Ascending aorta (tissue), 2 donors: ENCODE results near the gene ARRB1. TPM values are rescaled to one million over a fixed set of nuclear protein-coding genes. Genes with fewer than 3 reads are reported as not detected.
A peak's percentile ranks its signal among the peaks of the same experiment; 100 is the strongest.
"Not testable (repeated sequence)": the region's sequence is repeated elsewhere in the genome, so short reads cannot be mapped to it uniquely, and the experiment has no call there.

Experiments
- DNase-seq, 2 donors: peaks; one replicate each; pipeline ENCODE4 v3.0.0-alpha.2; 2019; ENCODE audit warnings: low spot score in 2 of 2
- H3K27ac ChIP-seq, 2 donors: fragments of 200-600 bp; sonication (generic); one replicate each; pipeline ENCODE4 v1.5.1; 2016 to 2017; ENCODE audit warnings: mild to moderate bottlenecking in 1 of 2
- H3K27me3 ChIP-seq: fragments of 200-600 bp; sonication (generic); one replicate; pipeline ENCODE4 v1.5.1; 2017
- H3K36me3 ChIP-seq, 2 donors: fragments of 200-600 bp; sonication (generic); one replicate each; pipeline ENCODE4 v1.5.1; 2016
- H3K4me1 ChIP-seq, 2 donors: fragments of 200-600 bp; sonication (generic); one replicate each; pipeline ENCODE4 v1.5.1; 2016 to 2017; ENCODE audit warnings: mild to moderate bottlenecking in 1 of 2
- H3K4me3 ChIP-seq, 2 donors: fragments of 200-600 bp; sonication (generic); one replicate each; pipeline ENCODE4 v1.5.1; 2016 to 2017; ENCODE audit warnings: mild to moderate bottlenecking in 1 of 2
- H3K9me3 ChIP-seq, 2 donors: fragments of 200-600 bp; sonication (generic); one replicate each; pipeline ENCODE4 v1.5.1; 2016
- intact Hi-C: fragments of 100-400 bp; cut with DNase I; formaldehyde crosslinking; loops from one replicate; pipeline ENCODE4 v1.15.1; 2023
- total RNA-seq: library from RNA; depleted of rRNA; stranded (reverse); fragments of >200 nt; gene quantifications from one replicate; pipeline ENCODE4 v1.1.0, GENCODE V29; 2016
- TF ChIP-seq, protein P1 (sequence below), 3 experiments: fragments of 200-600 bp in 2 of 3; fragments of 450-650 bp in 1 of 3; sonication (generic) in 2 of 3; IDR thresholded peaks; one replicate each; pipeline ENCODE4 v1.5.1; 2016 to 2019; ENCODE audit warnings: antibody characterized with exemption in 3 of 3, mild to moderate bottlenecking in 1 of 3, moderate library complexity in 1 of 3

The ARRB1 gene
- total RNA-seq, 1 donor from 2014 or later: 78.2 TPM

DNA sequence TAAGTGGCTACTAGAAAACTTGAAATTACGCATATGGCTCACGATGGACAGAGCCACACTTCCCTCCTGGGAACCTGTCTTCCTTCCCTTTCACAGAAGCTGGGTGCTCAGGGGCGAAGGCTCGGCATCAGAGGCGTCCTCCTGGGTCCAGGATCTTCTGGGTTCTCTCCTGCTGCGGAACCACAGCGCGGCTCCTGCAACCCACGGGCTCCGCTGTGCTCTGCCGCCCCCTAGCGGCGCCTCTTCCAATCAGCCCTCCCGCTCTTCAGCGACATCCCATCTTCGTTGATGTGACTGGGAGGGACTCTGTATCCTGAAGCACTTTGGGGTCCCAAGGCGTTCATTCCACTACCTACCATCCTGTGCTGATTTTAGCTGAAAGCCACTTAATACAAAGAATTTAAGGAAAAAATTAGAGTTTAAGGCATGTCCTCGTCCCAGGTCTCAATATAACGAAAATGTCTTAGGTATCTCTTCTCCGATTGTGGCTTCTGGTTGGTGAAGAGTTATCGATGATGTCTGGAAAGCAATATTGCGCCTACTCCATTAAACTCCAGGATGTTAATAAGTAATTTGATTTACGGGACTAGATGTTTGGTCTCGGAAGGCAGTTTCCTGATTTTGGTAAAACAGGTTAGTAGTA, 33.1 kb upstream of the ARRB1 start:
- TF ChIP-seq, protein P1, sequence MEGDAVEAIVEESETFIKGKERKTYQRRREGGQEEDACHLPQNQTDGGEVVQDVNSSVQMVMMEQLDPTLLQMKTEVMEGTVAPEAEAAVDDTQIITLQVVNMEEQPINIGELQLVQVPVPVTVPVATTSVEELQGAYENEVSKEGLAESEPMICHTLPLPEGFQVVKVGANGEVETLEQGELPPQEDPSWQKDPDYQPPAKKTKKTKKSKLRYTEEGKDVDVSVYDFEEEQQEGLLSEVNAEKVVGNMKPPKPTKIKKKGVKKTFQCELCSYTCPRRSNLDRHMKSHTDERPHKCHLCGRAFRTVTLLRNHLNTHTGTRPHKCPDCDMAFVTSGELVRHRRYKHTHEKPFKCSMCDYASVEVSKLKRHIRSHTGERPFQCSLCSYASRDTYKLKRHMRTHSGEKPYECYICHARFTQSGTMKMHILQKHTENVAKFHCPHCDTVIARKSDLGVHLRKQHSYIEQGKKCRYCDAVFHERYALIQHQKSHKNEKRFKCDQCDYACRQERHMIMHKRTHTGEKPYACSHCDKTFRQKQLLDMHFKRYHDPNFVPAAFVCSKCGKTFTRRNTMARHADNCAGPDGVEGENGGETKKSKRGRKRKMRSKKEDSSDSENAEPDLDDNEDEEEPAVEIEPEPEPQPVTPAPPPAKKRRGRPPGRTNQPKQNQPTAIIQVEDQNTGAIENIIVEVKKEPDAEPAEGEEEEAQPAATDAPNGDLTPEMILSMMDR (IDR thresholded peaks at IDR 0.05): peak; percentile 93 to 99 (median 97)
- Histone ChIP-seq H3K36me3 (no peaks in the 10 kb centered on the region), H3K27ac (no peak overlapping the region), H3K9me3 (no peaks in the 10 kb centered on the region), H3K27me3 (no peaks in the 10 kb centered on the region), H3K4me3 (no peak overlapping the region), H3K4me1 (no peaks in the 10 kb centered on the region)
- intact Hi-C loops: loop anchor here (1.0 kb wide), 2 partner anchors 56 to 104 kb away; no protein-coding TSS in a partner anchor
- peak in 1 of 2 donors; percentile 88 for DNase-seq

DNA sequence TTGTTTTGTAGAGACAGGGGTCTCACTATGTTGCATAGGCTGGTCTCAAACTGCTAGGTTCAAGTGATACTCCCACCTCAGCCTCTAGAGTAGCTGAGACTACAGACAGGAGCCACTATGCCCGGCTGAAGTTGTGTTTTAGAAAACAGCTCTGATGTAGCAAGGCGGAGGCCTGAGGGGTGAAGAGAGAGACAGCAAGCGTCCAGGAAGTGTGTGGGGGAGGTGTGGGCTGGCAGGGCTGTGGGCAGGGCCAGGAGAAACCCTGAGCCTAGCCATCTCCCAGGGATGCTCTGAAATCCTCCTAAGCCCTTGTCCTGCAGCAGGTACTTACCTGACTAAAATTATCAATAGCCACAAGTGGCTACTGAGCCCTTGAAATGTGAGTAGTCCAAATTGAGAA, 31.8 kb upstream of the ARRB1 start:
- Histone ChIP-seq H3K9me3 (no peaks in the 10 kb centered on the region), H3K27me3 (no peaks in the 10 kb centered on the region), H3K36me3 (no peaks in the 10 kb centered on the region), H3K4me1 (no peaks in the 10 kb centered on the region), H3K27ac (no peak overlapping the region), H3K4me3 (no peak overlapping the region)
- TF ChIP-seq, protein P1 (IDR thresholded peaks at IDR 0.05): no peak
- DNase-seq: no peak
- intact Hi-C loops: no loop called here

DNA sequence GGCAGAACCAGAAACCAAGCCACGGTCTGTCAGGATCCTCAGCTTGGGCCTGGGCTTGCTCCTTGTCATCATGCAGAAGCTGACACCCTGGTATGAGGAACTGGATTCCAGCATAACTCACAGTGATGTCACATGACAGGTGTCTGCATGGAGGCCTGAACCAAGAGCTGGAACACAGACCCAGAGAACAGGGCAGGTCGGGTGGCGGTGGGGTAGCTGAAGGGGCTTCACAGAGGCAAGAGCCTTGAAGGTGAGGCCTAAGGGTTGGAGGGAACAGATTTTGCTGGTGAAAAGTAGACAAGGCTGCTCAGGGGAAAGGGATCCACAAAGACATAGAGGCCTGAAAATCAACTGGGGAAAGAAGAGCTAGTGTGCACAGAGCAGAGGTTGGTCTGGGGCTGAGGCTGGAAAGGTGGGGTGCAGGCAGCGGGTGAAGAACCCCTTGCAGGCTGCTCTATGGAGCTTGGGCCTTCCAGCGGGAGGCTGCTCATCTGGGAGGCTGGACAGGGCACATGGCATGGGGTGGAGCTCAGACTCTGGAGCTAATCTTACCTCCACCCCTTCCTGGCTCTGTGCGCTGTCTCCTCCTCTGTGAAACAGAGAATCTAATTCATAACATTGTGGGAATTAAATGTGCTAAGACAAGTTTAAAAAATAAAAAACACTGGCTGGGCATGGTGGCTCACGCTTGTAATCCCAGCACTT, 29.4 kb upstream of the ARRB1 start:
- Histone ChIP-seq H3K27ac (no peak overlapping the region), H3K4me3 (no peak overlapping the region), H3K9me3 (no peaks in the 10 kb centered on the region), H3K27me3 (no peaks in the 10 kb centered on the region), H3K4me1 (no peaks in the 10 kb centered on the region), H3K36me3 (no peaks in the 10 kb centered on the region)
- no peak for DNase-seq
- TF ChIP-seq, protein P1 (IDR thresholded peaks at IDR 0.05): no peak
- intact Hi-C loops: no loop called here

DNA sequence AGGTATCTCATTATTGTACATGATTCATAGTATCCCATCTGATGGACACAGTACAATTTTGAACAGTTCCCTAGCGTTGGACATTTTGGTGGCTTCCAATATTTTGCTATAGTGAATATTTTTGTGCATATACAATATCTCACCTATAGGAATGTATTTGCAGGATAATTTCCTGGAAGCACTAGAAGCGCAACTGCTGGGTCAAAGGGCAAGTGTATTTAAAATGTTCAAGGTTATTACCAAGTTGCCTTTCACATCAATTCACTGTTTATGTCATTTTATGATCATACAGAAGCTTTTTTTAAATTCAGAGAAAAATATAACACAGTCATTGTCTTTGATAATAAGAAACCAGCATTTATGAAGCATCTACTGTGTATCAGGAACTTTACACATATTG, 28.8 kb upstream of the ARRB1 start:
- H3K4me1 ChIP-seq: no peaks in the 10 kb centered on the region
- H3K36me3 ChIP-seq: no peaks in the 10 kb centered on the region
- no peak for DNase-seq
- H3K4me3 ChIP-seq: no peak overlapping the region
- intact Hi-C loops: no loop called here
- H3K27ac ChIP-seq: no peak overlapping the region
- H3K27me3 ChIP-seq: no peaks in the 10 kb centered on the region
- TF ChIP-seq, protein P1 (IDR thresholded peaks at IDR 0.05): no peak
- no peaks in the 10 kb centered on the region for H3K9me3 ChIP-seq

DNA sequence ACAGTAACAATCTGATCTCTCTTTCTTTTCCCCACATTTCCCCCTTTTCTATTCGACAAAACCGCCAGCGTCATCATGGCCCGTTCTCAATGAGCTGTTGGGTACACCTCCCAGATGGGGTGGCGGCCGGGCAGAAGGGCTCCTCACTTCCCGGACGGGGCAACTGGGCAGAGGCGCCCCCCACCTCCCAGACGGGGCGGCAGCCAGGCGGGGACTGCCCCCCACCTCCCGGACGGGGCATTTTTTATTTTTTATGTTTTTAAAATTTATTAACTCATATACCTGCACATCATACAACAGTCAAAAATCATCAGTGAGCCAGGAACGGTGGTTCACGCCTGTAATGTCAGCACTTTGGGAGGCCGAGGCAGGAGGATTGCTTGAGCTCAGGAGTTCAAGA, 27.3 kb upstream of the ARRB1 start:
- H3K4me1 ChIP-seq, H3K27me3 ChIP-seq, H3K36me3 ChIP-seq, intact Hi-C loops, H3K4me3 ChIP-seq, H3K27ac ChIP-seq, H3K9me3 ChIP-seq, DNase-seq: not testable (repeated sequence)

DNA sequence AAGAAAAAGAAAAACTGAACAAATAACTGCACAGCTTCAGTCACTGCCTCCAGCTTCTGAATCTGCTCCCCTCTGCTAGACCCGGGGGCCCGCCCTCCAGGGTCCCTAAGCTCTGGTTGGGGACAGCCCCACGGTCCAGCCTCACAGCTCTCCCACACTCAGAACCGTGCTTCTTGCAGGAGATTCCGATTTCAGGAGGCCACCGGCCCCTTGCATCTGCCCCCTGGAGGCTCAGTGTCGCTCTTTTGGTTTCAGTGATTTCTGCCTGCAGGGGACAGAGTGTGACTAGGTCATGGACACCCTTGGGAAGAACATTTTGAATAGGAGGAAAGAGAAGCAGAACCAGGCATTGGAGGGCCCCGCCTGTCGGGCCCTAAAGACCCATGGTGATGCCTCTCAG, 24.7 kb upstream of the ARRB1 start:
- Histone ChIP-seq H3K9me3 (no peaks in the 10 kb centered on the region), H3K27ac (no peak overlapping the region), H3K4me3 (no peak overlapping the region), H3K4me1 (no peaks in the 10 kb centered on the region), H3K36me3 (no peaks in the 10 kb centered on the region), H3K27me3 (no peaks in the 10 kb centered on the region)
- intact Hi-C loops: no loop called here
- TF ChIP-seq, protein P1 (IDR thresholded peaks at IDR 0.05): no peak
- no peak for DNase-seq
